ENCODE measurements around the gene CCNA2.

- TF ChIP-seq CTCF (IDR thresholded peaks at IDR 0.05; ENCODE audit: insufficient read depth, low read depth, low read length) (no peak), EZH2 (IDR thresholded peaks at IDR 0.05; ENCODE audit: insufficient read depth, low read length) (no peak)
These were observed 54.3 kb downstream of the CCNA2 start for GRCh38 chr4:121769341-121769740.
